Measurements from ENCODE around the gene FAHD1.

GRCh38 chr16:1785846-1786170 is 41.2 kb upstream of the FAHD1 start:
- no peak for TF ChIP-seq CTCF (IDR thresholded peaks at IDR 0.05)
- TF ChIP-seq EP300 (IDR thresholded peaks at IDR 0.05), result no peak
